ENCODE data around the gene VAPA.

VAPA gene

DNA sequence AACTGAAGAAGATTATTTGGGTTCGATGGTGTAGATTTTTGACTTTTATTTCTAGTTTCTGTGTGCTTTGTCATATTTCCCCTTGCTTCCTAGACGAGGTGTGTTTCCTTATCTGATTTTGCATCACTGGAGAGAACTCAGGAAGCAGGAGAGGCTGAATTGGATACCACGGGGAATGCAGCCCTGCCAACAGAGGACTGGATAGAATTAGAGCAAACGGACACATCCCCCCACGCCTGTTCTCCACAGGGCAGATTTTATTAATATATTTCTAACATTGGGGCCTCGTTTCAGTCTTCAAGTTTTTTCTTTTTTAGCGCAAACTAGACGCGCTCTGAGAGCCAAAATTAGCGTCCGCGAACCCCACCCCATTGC is 678 bp upstream of the VAPA start:
- DNase-seq (ENCODE audit: low read depth in 1 of 2, low spot score in 1 of 2) = no peak

DNA sequence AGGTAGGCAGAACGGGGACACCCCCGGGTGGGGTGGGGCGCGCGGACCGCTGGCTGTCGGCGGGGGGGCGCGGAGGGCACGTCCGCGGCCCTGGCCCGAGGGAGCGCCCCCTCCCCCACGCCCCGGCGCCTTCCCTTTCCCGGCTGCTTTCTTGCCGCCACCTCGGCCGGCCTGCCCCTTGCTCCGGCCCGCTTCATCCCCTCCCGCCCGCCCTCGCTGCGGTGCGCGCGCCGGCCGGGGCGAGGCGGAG is 443 bp downstream of the VAPA start:
- no peak for DNase-seq (ENCODE audit: low read depth in 1 of 2, low spot score in 1 of 2)

DNA sequence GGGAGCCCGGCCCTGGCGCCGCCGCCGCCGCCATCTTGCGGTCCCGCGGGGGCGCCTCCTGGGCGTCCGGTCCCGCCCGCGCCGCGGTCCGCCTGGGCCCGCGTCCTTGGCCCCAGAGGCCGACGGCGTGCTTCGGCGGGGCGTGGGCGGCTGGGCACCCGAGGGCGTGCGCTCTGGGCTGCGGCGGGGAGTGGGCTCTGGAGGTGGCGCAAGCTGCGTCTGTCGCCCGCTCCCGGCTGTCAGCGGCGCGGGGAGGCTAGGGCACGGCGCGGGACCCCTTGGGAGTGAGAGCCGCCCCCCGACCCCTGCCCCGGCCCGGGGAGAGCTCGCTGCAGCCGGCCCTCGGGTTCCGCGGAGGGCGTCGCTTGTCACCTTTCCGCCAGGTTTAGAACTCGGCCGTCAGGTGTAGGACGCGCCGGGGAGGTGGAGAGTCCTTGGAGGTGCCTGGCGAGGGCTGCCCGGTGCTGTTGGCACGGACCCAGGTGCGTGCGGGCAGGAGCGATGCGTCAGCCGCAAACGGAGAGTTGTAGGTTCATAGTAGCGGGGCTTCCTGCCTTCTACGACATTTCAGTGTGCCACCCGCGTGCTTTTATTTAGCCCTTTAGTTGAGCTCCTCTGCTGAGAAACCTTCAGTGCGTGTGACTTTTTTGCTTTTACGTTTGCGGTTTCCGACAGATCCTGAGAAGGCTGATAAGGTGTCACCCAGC is 921 bp downstream of the VAPA start:
- DNase-seq (ENCODE audit: low read depth in 1 of 2, low spot score in 1 of 2) = peak; percentile 65 to 69

DNA sequence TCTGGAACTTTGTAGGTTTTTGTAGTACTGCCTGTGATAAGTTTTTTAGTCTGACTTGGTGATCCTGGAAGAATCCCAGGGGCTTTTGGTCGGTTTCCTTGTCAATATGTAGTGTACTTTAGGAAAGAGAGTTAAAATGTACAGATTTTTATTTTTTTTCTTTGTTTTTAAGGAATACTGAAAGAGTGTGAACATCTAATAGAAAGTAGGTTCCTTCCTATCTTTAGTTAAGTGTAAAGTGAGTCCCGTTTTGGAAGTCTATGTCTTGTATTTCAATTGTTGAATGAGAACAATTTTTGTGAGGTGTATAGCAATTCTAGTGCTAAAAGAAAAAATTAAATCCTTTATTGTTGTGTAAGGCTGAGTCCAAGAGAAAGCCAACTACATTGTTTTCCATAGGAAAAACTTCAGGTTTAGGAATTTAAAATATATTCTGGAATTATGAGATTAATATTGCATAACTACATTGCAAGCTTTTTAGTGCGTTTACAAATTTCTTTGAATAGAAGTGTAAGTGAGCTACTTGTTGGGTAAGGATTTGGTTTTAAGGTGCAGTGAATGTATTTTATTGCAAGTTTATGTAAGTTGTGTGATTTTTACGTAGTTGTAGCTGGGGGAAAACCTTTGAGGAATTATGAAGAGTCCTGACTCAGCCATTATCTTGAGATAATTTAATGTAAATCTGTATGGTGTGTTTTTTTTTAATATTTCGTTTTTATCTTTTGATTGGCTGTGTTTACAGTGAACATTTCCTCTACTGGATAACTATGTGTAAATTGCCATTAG is 1.7 kb downstream of the VAPA start:
- no peak for DNase-seq (ENCODE audit: low read depth in 1 of 2, low spot score in 1 of 2)

DNA sequence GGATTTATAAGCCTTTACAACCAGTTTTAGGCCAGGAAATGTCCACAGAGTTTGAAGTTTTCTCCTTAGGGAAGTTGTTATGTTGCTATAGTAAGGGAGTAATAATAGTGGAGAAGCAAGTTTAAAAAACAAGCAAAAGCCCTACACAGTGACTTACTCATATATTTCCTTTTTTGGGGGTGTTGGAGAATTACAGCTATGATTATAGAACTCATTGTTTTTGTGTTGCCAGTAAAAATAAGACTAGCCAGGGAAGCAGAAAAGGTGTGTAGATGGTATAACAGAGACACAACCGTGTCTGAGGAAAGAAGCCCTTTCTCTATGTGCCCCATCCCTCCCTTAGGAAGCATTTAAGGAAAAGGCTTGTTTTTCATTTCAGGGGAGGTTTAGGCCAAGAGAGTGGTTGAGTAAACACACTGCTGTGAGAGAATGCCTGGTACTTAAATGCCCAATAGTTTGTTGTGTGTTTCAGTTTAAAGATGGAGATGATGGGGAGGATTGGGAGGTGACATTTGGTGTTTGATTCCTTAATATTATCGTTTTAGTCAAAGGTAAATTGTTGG is 2.3 kb downstream of the VAPA start:
- DNase-seq (ENCODE audit: low read depth in 1 of 2, low spot score in 1 of 2) = no peak

DNA sequence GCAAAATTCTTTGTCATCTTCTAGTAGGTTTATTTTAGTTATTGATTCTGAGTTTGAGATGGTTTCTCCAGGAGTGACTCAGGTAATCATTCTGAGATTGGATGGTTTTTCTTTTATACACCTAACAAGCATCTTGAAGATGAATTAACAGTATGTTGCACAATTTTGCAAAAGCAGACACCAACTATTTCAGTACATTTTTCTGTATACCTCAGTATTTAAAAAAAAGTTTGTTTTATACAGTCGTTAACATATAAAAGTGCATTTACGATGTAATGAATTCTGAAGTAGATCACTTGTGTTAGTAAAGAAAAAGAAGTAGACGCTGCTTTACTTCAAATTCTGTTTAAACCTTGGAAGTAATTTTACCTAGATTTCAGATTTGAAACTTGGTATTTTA is 3.0 kb downstream of the VAPA start:
- DNase-seq (ENCODE audit: low read depth in 1 of 2, low spot score in 1 of 2) = no peak

DNA sequence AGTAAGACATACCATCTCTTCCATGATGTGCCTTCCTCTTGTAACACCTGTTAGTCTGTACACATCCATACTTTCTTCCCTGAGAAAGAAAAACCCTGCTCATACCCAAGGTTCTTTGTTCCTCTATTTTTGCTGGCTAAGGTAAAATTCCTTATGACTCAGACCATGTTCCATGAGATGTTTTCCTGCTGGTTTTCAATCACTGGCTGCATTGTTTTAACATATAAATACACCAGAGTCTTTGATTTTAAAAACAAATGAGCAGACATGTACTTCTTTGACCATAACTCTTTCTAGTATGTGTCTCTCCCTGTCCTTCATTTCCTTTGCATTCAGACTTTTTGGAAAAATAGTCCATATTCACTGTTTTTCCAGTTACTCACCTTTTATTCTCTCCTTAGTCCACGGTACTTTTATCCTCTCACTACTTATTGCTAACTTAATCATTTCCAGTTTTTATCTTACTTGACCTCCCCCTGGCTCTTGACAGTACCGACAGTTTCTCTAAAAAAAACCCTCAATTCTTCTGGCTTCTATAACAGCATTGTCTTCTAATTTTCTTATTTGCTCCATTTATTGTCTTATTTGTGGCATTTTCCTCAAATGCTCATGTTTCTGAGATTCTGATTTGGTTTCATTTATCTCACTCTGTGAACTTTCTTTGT is 4.3 kb downstream of the VAPA start:
- DNase-seq (ENCODE audit: low read depth in 1 of 2, low spot score in 1 of 2) = no peak

DNA sequence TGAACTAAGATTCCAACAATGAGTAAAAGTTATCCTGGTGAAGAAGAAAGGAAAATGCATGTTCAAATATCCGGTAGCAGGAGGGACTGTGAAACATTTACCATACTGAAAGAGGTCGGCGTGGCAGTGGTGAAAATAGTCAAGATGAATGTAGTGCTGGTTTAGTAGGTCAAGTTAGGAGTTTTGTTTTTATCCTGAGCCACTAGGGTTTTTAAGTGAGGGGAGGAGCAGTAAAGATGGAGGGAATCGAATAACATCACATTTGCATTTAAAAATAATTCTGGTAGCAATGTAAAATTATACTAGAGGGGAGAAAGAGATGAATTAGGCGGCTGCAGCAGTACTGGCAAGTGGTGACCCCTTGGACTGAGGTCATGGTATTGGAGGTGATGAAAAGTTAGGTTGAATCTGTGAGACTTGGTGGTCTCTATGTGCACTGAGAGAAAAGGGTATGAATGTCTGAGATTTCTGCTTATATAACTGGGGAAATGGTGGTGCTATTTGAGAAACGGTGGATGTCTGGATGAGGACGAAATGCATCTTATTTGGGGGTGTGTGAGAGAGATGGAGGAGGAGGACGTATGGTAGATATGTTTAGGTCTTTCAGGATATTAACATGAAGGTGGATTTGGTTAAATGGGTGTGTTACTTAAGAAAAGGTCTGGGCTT is 5.9 kb downstream of the VAPA start:
- DNase-seq (ENCODE audit: low read depth in 1 of 2, low spot score in 1 of 2) = no peak

DNA sequence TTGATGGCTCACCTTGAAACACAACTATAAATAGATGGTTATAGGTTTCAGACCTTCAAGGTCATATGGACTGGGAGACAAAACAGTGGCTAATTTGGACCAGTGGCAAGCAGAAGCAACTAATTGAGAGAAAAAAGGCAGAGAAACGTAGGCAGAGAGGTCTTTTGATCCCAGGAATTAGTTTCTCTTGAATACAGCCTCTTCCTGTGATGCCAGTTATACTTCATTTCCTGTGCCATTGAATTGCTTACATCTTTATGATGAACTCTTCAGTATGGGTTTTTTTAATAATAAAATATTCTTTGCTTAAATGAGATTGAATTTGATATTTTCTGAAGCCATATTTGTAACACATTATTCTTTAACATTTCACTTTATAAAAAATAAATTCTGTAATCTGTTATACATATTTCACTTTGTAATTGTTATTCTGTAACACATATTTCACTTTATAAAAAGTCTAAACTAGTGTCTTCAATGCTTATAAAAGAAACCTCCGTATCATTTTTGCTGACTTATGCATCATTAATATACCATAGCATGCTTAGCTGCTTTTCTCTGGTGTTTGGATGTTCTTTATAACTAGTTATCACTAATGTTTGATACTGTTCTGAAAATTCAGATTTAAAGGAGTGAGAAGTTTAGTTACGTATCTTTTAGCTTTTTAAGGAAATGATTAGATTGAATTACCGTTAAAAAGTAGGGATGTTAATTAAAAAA is 8.9 kb downstream of the VAPA start:
- DNase-seq (ENCODE audit: low read depth in 1 of 2, low spot score in 1 of 2) = no peak

DNA sequence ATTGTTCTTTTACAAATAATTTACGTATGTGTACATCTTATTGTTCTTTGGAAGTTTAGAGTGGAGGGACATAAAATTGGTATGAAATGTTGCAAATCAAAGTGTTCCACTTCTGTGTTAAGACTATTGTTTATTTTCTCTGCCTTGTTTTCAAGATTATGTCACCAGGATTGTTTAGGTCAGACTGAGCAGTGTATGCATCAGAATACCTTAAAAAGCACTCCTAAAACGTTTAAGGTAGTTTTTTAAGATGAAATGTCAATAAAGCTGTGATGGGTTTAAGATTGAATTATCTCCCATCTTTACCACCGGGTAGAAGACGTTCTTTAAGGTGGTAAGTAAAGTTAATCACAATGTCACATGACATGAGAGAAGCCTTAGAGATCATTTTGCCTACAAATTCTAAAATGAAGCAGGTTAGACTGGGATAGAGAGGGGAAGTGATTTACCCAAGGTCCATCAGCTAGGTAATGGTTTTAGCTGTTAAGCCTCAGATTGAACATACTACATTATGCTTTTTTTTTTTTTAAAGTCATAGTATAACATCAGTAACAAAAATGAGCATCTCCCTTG is 10.6 kb downstream of the VAPA start:
- DNase-seq (ENCODE audit: low read depth in 1 of 2, low spot score in 1 of 2) = no peak

DNA sequence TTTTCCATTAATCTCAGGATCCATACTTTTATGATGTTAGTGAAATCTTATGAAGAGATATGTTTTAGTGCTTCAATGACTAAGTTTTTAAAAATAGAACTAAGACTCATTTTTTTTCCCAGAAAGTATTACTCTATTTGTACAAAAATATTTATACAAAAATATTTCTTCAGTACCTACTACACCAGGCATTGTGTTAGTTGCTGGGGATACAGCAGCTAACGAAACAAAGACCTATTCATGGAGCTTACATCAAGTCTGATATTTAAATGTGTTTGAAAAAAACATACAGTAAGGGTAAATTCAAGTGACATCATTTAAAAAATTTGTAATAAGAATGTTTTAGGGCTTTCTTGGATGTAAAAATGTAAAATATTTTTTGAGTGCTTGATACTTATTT is 11.6 kb downstream of the VAPA start:
- no peak for DNase-seq (ENCODE audit: low read depth in 1 of 2, low spot score in 1 of 2)

DNA sequence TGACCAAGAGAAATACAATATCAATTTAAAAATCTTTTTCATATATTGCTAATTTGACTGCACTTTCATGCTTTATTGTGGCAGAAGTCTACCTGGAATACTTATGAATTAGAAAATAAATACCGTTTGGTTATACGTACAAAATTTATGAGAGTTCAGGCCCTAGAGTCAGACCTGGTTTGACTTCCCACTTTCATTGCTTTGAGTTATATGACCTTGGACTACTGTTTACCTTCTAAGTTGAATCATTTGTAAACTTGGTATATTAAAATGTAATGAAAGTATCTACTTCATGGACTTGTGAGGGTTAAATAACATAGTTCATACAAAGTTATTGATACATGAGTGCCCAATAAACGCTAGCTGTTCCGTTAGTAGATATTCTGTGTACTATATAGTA is 12.0 kb downstream of the VAPA start:
- DNase-seq (ENCODE audit: low read depth in 1 of 2, low spot score in 1 of 2) = no peak

DNA sequence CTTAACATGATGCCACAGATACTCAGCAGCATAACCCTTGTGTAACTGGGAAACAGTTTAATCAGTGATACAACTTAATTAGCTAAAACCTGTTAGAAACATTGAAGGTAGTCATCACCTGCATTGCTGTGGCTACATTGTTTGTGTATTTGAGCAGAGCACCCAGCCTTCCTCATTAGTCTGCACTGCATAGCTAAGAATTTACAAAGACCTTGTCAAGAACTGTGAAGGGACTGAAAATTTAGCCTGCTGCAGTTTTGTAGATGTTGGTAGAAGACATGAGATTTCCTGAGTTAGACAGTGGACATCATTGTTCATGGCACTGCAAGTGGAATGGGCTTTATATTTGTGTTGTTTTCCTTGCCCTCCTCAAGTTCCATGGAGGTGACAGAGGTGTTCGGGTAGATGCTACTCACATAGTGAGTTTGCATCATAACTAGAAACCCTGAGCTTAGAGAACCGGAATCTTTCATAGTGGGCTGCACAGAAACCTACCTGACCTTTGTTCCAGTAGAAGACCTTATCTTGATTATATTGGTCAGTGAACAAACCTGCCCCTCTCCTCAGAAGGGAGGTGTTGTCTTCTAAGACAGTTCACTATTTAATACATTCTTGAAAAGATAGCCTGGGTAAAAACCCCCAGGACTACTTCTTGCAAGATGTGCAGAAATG is 12.5 kb downstream of the VAPA start:
- DNase-seq (ENCODE audit: low read depth in 1 of 2, low spot score in 1 of 2) = no peak

DNA sequence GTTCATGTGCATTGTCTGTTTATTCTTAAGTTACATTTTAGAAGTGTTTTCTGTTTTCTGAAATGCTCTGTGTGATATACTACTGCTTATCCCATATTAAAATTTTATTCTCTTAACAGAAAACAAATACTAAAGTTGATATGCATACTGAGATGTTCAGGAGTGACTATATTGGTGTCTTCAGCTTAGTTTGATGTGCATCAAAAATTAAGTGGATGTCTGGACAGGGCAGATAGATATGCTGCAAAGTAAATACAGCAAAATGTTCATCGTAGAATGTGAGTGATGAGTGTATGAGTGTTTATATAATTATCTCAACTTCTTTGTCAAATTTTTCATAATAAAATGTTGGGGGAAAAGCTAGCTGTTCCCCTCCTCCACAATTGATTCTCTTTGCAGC is 13.2 kb downstream of the VAPA start:
- DNase-seq (ENCODE audit: low read depth in 1 of 2, low spot score in 1 of 2) = no peak

DNA sequence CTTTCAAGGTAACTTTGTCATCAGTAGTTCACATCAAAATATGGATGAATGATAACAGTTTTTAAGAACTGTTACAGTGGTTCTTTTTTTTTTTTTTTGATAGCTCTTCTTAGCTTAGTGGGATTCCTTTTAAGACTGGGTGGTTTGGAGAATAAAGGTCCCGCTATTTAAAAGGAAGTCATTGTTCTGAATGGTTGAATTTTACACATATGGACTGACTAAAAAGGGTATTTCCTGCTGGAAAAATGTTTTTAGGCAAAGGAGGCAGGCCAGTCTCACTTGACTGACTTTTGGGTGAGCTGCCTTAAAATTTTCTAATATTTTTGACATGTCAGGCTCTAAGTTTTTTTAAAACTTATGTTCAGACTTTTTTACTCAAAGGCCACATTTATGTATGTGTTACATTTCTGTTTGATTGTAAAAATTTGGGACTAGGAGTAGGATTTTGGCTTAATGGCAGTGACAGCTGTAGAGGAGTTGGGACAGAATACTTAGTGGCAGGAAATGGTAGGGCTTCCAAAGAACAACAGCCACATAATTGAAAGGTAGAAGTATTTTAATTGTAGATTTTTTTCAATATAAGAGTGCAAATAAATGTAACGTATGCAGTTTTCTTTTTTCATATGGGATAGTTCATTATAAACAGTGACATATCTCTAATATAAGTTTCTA is 13.7 kb downstream of the VAPA start:
- no peak for DNase-seq (ENCODE audit: low read depth in 1 of 2, low spot score in 1 of 2)

DNA sequence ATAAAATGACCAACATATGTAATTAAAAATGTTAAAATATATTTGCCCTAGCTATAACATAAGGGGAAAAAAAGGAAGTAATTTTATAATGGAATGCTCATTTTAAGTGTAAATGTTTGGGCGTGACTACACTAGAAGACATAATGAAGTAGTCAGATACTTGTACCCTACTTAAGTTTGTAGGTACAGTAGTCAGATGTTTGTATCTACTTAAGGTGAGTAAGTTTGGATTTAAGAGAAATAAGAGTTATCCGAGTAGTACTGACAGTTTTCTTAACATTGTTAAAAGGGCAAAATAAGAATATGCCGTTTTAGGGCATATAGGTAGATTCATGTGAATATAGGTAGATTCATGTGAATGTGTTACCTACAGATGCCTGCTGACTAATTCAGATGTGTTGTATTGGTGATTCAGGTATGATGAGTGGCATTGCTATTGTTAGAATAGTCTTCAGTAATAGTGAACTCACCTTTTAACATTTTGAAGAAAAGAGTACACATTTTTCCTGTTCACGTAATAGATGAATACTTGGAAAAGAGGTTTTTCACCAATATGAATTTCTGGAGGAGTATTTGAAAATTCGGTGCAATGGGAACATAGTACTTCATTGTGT is 14.9 kb downstream of the VAPA start:
- no peak for DNase-seq (ENCODE audit: low read depth in 1 of 2, low spot score in 1 of 2)

DNA sequence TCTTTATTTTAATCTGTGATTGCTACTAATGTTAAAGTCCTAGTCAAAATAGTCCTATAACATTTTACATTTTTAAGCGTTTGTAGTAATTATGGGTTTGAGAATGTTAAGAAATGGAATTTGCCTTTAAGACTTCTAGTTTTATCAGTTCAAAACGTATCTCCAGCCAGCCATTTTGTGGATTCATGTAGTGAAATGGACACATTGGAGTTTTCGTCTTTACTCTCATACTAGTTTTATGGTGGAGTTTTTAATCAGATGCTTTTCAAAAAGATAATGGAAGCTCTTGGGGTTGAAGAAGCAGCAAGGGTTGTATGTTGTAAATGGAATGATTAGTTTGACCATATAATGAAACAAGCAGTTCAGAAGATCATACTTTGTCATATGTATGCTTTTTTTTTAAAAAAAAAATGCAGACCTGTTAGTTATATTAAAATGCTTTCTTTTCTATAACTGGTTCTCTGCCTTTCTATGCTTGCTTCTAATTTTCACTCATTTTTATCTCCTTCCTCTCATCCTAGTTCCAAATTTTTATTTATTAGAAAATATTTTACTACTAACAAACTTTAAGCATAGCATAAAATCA is 16.6 kb downstream of the VAPA start:
- DNase-seq (ENCODE audit: low read depth in 1 of 2, low spot score in 1 of 2) = no peak

DNA sequence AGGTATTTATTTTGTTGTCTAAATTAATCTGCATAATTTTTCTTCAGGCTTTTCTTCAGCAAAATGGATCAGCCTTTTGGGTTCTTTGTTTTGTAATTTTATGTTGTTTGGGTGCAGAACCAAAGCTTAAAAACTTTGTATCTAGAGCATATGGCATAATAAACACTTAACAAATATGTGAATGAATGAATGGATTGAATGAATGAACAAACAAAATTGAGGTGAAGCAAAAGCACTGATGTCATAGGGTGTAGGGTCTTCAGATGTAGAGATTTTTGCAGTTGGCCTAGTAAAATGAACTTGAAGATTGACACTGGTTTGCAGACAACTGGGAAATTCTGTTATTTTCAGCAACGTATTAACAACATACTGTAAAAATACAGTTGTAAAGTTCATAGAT is 17.3 kb downstream of the VAPA start:
- DNase-seq (ENCODE audit: low read depth in 1 of 2, low spot score in 1 of 2) = no peak

DNA sequence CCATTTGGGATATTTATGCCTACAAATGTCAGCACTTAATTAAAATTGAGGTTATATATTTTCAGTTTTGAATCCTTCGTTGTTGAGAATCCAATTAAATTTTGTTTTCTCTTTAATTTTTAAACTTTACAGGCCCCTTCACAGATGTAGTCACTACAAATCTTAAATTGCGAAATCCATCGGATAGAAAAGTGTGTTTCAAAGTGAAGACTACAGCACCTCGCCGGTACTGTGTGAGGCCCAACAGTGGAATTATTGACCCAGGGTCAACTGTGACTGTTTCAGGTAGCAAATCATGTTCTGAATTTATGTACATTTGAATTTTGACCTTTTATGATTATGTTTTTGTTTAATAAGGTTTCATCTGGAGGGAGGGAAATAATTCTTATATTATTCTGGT is 17.9 kb downstream of the VAPA start:
- no peak for DNase-seq (ENCODE audit: low read depth in 1 of 2, low spot score in 1 of 2)
